Epidermal melanocyte (primary cell): Measurements from ENCODE around the gene PACRG.

ENCODE experiments used
- DNase-seq: peaks from one replicate; pipeline ENCODE4 v3.0.0; 2011; ENCODE audit warnings: low spot score; ENCODE audit not compliant: insufficient read length

The PACRG gene

GRCh38 chr6:162863821-162864220, 136.0 kb downstream of the PACRG start:
- DNase-seq, result no peak

- DNase-seq, result no peak
Observed at GRCh38 chr6:162864911-162865310, 137.1 kb downstream of the PACRG start.

GRCh38 chr6:162866656-162867055, 138.9 kb downstream of the PACRG start:
- no peak for DNase-seq

- no peak for DNase-seq
Observed at GRCh38 chr6:162868397-162868796, 140.6 kb downstream of the PACRG start.

- no peak for DNase-seq
Observed at GRCh38 chr6:162871966-162872365, 144.2 kb downstream of the PACRG start.

- no peak for DNase-seq
Observed at GRCh38 chr6:162873537-162873936, 145.8 kb downstream of the PACRG start.

GRCh38 chr6:162875070-162875469, 147.3 kb downstream of the PACRG start:
- no peak for DNase-seq

- DNase-seq, result no peak
Observed at GRCh38 chr6:162882801-162883481, 155.2 kb downstream of the PACRG start.

- DNase-seq, result no peak
Observed at GRCh38 chr6:162887981-162888689, 160.4 kb downstream of the PACRG start.

- no peak for DNase-seq
Observed at GRCh38 chr6:162889303-162889702, 161.5 kb downstream of the PACRG start.

- no peak for DNase-seq
Observed at GRCh38 chr6:162898011-162898410, 170.2 kb downstream of the PACRG start.

- no peak for DNase-seq
Observed at GRCh38 chr6:162899148-162899547, 171.4 kb downstream of the PACRG start.

GRCh38 chr6:162900503-162900902, 172.7 kb downstream of the PACRG start:
- no peak for DNase-seq

GRCh38 chr6:162904069-162904663, 176.4 kb downstream of the PACRG start:
- no peak for DNase-seq

- no peak for DNase-seq
Observed at GRCh38 chr6:162906479-162906878, 178.7 kb downstream of the PACRG start.

GRCh38 chr6:162907876-162908481, 180.2 kb downstream of the PACRG start:
- DNase-seq, result no peak

- no peak for DNase-seq
Observed at GRCh38 chr6:162913206-162913605, 185.4 kb downstream of the PACRG start.

- no peak for DNase-seq
Observed at GRCh38 chr6:162917506-162917905, 189.7 kb downstream of the PACRG start.

- no peak for DNase-seq
Observed at GRCh38 chr6:162921062-162921461, 193.3 kb downstream of the PACRG start.

GRCh38 chr6:162921510-162922040, 193.8 kb downstream of the PACRG start:
- DNase-seq, result no peak

- no peak for DNase-seq
Observed at GRCh38 chr6:162922563-162923166, 194.9 kb downstream of the PACRG start.

- DNase-seq, result no peak
Observed at GRCh38 chr6:162934844-162935243, 207.1 kb downstream of the PACRG start.
